Sigmoid colon (tissue), 7 donors: ENCODE measurements around the gene VPS26C. TPM values are rescaled to one million over a fixed set of nuclear protein-coding genes. Genes with fewer than 3 reads are reported as not detected.

Experiments
- DNase-seq: peaks from one replicate; pipeline ENCODE4 v3.0.0-alpha.2; 2019
- H3K27ac ChIP-seq, 4 donors: fragments of 200-600 bp; sonication (generic); one replicate each; pipeline ENCODE4 v1.5.1; 2016 to 2019; ENCODE audit warnings: mild to moderate bottlenecking in 1 of 4
- H3K27me3 ChIP-seq, 3 donors: fragments of 200-600 bp; sonication (generic); one replicate each; pipeline ENCODE4 v1.5.1; 2019; ENCODE audit warnings: mild to moderate bottlenecking in 1 of 3
- H3K36me3 ChIP-seq, 4 donors: fragments of 200-600 bp; sonication (generic); one replicate each; pipeline ENCODE4 v1.5.1; 2016 to 2019
- H3K4me1 ChIP-seq, 4 donors: fragments of 200-600 bp; sonication (generic); one replicate each; pipeline ENCODE4 v1.5.1; 2017 to 2019
- H3K4me3 ChIP-seq, 4 donors: fragments of 200-600 bp; sonication (generic); one replicate each; pipeline ENCODE4 v1.5.1; 2017 to 2019; ENCODE audit warnings: mild to moderate bottlenecking in 2 of 4, moderate library complexity in 1 of 4
- H3K9me3 ChIP-seq, 4 donors: fragments of 200-600 bp in 3 of 4; sonication (generic) in 3 of 4; one replicate each; pipeline versions ENCODE4 v1.5.1 to v1.6.1; 2013 to 2019
- CTCF ChIP-seq, 4 experiments: fragments of 450-650 bp in 3 of 4; fragments of 200-600 bp in 1 of 4; IDR thresholded peaks; one replicate each; pipeline ENCODE4 v1.5.1; 2016 to 2019; ENCODE audit warnings: antibody characterized with exemption in 4 of 4, mild to moderate bottlenecking in 3 of 4, moderate library complexity in 2 of 4
- EP300 ChIP-seq, 4 donors: sonication (generic); formaldehyde crosslinking; IDR thresholded peaks; one replicate each; pipeline ENCODE4 v1.6.1; 2017; ENCODE audit warnings: antibody characterized with exemption in 4 of 4
- POLR2A ChIP-seq, 2 donors: fragments of 450-650 bp; IDR thresholded peaks; one replicate each; pipeline ENCODE4 v1.6.1; 2016; ENCODE audit warnings: antibody characterized with exemption in 2 of 2, mild to moderate bottlenecking in 2 of 2, moderate library complexity in 2 of 2
- POLR2AphosphoS5 ChIP-seq, 4 donors: sonication (generic); formaldehyde crosslinking; IDR thresholded peaks; one replicate each; pipeline ENCODE4 v1.6.1; 2017; ENCODE audit warnings: antibody characterized with exemption in 4 of 4
- WGBS, 2 donors: extraction: QIAGEN DNeasy Blood & Tissue Kit; methylation state at CpG; one replicate each; pipeline ENCODE4 v1.1.7; 2013; 5-methylcytosine and 5-hydroxymethylcytosine counted together
- intact Hi-C: fragments of 100-400 bp; cut with DNase I; formaldehyde crosslinking; loops from one replicate; pipeline ENCODE4 v1.15.1; 2023
- polyA plus RNA-seq, 3 donors: library from polyadenylated mRNA; stranded (reverse); fragments of 200-250 nt; gene quantifications; one replicate each; pipeline ENCODE4 v1.2.3, GENCODE V29; 2013
- total RNA-seq, 4 donors: library from RNA; depleted of rRNA; stranded (reverse); fragments of >200 nt; gene quantifications; one replicate each; pipeline ENCODE4 v1.1.0, GENCODE V29; 2016
- donor health status: healthy with polysubstance abuse.
- donor health status: Bipolar disorder and iron deficiency.
- donor health status: healthy.

Gene VPS26C
- total and polyA plus RNA-seq, 7 donors, result 34.2 to 71.7 (median 52.6) TPM

DNA sequence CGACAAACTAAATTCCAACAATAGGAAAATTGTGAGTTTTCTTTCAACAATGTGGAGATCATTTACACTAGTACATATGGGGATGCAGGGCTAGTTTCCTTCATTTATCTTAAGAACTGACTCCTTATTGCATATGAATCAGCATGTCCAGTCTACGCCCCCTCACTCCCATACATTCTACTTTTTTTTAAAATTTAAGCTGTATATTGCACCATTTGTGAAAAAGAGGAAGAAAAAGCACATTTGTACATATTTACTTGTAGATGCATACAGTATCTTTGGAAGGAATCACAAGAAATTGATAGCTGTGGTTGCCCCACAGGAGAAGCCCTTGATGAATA, 15.9 kb downstream of the VPS26C start:
- intact Hi-C loops, result no loop called here
- peaks cover 0 to 10% (median 3%) of the 10 kb centered on the region in 4 donors for H3K4me1 ChIP-seq
- WGBS, 2 donors, result 77 to 85% methylated on average over 2 of the region's 2 CpGs
- H3K9me3 ChIP-seq, result no peaks in the 10 kb centered on the region
- H3K27ac ChIP-seq, result no peak overlapping the region
- H3K27me3 ChIP-seq, result no peaks in the 10 kb centered on the region
- no peak for DNase-seq
- no peak overlapping the region for H3K4me3 ChIP-seq
- TF ChIP-seq POLR2A (IDR thresholded peaks at IDR 0.05) (no peak), EP300 (IDR thresholded peaks at IDR 0.05) (no peak), CTCF (IDR thresholded peaks at IDR 0.05) (no peak), POLR2AphosphoS5 (IDR thresholded peaks at IDR 0.05) (no peak)
- H3K36me3 ChIP-seq, result no peaks in the 10 kb centered on the region

GRCh38 chr21:37249112-37249904, 17.8 kb downstream of the VPS26C start:
- Histone ChIP-seq H3K36me3 (no peaks in the 10 kb centered on the region), H3K27ac (no peak overlapping the region), H3K9me3 (no peaks in the 10 kb centered on the region), H3K4me3 (no peak overlapping the region), H3K4me1 (peaks cover 0 to 10% (median 3%) of the 10 kb centered on the region in 4 donors), H3K27me3 (no peaks in the 10 kb centered on the region)
- 82 to 89% methylated on average over 3 of the region's 3 CpGs for WGBS, 2 donors
- TF ChIP-seq POLR2AphosphoS5 (IDR thresholded peaks at IDR 0.05) (no peak), POLR2A (IDR thresholded peaks at IDR 0.05) (no peak), CTCF (IDR thresholded peaks at IDR 0.05) (no peak), EP300 (IDR thresholded peaks at IDR 0.05) (no peak)
- intact Hi-C loops, result no loop called here
- no peak for DNase-seq

GRCh38 chr21:37248298-37248697, 18.8 kb downstream of the VPS26C start:
- intact Hi-C loops, result no loop called here
- Histone ChIP-seq H3K9me3 (no peaks in the 10 kb centered on the region), H3K36me3 (no peaks in the 10 kb centered on the region), H3K27ac (no peak overlapping the region), H3K4me3 (no peak overlapping the region), H3K4me1 (peaks cover 0 to 5% (median 0%) of the 10 kb centered on the region in 4 donors), H3K27me3 (no peaks in the 10 kb centered on the region)
- no peak for DNase-seq
- WGBS, 2 donors, result 90 to 93% methylated on average over 1 of the region's 1 CpG
- TF ChIP-seq EP300 (IDR thresholded peaks at IDR 0.05) (no peak), POLR2AphosphoS5 (IDR thresholded peaks at IDR 0.05) (no peak), POLR2A (IDR thresholded peaks at IDR 0.05) (no peak), CTCF (IDR thresholded peaks at IDR 0.05) (no peak)

DNA sequence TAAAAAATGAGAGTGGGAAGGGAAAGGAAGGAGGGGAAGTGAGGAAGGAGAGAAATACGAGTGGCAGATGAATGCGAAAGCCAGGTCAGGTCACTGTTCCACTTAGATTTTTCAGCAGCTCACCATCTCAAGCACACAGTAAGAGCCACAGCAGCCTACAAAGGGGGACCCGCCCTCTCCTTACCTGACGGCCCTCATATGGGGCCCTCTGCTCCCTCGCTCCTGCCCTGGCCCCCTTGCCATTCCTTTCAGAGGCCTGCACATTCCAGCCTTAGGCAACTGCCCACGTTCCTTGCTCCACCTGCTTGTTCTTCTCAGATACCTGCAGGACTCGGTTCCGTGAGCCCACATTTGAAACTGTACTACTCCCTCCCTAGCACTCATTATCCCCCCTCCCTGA, 22.0 kb downstream of the VPS26C start:
- intact Hi-C loops, result no loop called here
- no peak overlapping the region for H3K27ac ChIP-seq
- H3K4me3 ChIP-seq, result no peak overlapping the region
- peaks cover 0 to 4% (median under 1%) of the 10 kb centered on the region in 4 donors for H3K36me3 ChIP-seq
- DNase-seq, result no peak
- TF ChIP-seq CTCF (IDR thresholded peaks at IDR 0.05) (no peak), POLR2AphosphoS5 (IDR thresholded peaks at IDR 0.05) (no peak), POLR2A (IDR thresholded peaks at IDR 0.05) (no peak), EP300 (IDR thresholded peaks at IDR 0.05) (no peak)
- peaks cover 0 to 5% (median 0%) of the 10 kb centered on the region in 4 donors for H3K4me1 ChIP-seq
- no peaks in the 10 kb centered on the region for H3K27me3 ChIP-seq
- no peaks in the 10 kb centered on the region for H3K9me3 ChIP-seq
- 90 to 93% methylated on average over 8 of the region's 8 CpGs for WGBS, 2 donors
